ENCODE measurements around the gene SREBF2. TPM values are rescaled to one million over a fixed set of nuclear protein-coding genes. Genes with fewer than 3 reads are reported as not detected.
A peak's percentile ranks its signal among the peaks of the same experiment; 100 is the strongest.

SREBF2 gene
- total and polyA plus RNA-seq, 2 donors (not counting 3 experiments of a cell fraction or from before 2014, with no cell fraction given): 101 to 136 TPM

DNA sequence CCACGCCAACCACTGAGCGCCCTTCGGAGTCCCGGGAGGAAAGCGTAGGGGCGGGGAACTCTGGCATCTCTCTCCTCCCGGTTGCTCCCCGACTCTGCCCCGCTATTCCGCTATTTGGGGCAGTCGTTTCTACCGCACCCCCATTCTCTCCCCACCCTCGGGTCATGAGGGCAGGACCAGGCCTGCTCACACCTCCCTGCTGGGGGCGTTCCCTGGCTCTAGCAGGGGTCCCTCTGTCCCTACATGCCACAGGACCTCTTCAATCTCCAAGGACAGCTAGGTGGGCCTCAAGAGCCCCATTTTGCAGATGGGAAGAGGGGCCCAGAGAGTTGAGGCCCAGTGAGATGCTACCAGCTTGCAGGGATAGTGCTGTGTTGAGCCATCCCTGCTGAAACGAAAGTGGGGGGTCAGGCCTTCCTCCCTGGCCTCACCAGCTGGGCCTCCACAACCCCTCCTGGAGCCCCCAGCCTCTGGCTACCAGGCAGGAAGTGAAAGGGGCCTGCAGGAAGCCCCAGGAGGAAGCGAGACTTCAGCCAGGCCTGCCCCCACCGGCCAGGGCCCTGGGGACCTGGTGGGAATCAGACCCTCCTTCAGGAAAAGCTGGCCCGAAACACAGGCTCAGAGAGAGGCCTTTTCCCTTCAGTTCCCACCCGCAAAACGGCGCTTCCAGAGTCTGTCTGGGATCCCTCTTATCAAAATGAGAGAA lies 87.5 kb downstream of the SREBF2 start:
- Histone ChIP-seq H3K9me1 (replicated peaks; ENCODE audit: control insufficient read depth, extremely low read depth, insufficient read depth, low read length) (no peaks in the 10 kb centered on the region), H3K36me3 (ENCODE audit: control insufficient read depth in 2 of 2, extremely low read depth in 1 of 2, insufficient read depth in 2 of 2, low read length in 2 of 2) (no peaks in the 10 kb centered on the region), H3K27ac (ENCODE audit: insufficient read depth, low read depth, low read length) (no peak overlapping the region), H3K9ac (replicated peaks; ENCODE audit: extremely low read depth, insufficient read depth, low read length) (no peak overlapping the region), H2AFZ (ENCODE audit: low read depth, low read length) (peak overlapping the region; percentile 15), H3K79me2 (ENCODE audit: control insufficient read depth, insufficient read depth, low read length) (no peaks in the 10 kb centered on the region), H3K9me3 (replicated peaks; ENCODE audit: control insufficient read depth, insufficient read depth, low read length) (no peaks in the 10 kb centered on the region), H4K20me1 (replicated peaks; ENCODE audit: control insufficient read depth, extremely low read depth, insufficient read depth, low read length) (no peaks in the 10 kb centered on the region), H3K4me1 (ENCODE audit: control insufficient read depth, extremely low read depth, insufficient read depth, low read length) (peaks cover 11% of the 10 kb centered on the region), H3K4me2 (ENCODE audit: insufficient read depth, low read length) (no peak overlapping the region), H3K27me3 (ENCODE audit: control insufficient read depth in 2 of 2, insufficient read depth in 2 of 2, low read length in 2 of 2) (peaks cover 23 to 24% of the 10 kb centered on the region in 2 experiments), H3K4me3 (replicated peaks in 1 of 3; ENCODE audit: insufficient read depth in 1 of 3, low read depth in 1 of 3, low read length in 3 of 3) (no peak overlapping the region)
- BruUV-seq (replicated peaks): no TSS peak
- TF ChIP-seq, protein P1, sequence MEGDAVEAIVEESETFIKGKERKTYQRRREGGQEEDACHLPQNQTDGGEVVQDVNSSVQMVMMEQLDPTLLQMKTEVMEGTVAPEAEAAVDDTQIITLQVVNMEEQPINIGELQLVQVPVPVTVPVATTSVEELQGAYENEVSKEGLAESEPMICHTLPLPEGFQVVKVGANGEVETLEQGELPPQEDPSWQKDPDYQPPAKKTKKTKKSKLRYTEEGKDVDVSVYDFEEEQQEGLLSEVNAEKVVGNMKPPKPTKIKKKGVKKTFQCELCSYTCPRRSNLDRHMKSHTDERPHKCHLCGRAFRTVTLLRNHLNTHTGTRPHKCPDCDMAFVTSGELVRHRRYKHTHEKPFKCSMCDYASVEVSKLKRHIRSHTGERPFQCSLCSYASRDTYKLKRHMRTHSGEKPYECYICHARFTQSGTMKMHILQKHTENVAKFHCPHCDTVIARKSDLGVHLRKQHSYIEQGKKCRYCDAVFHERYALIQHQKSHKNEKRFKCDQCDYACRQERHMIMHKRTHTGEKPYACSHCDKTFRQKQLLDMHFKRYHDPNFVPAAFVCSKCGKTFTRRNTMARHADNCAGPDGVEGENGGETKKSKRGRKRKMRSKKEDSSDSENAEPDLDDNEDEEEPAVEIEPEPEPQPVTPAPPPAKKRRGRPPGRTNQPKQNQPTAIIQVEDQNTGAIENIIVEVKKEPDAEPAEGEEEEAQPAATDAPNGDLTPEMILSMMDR (IDR thresholded peaks at IDR 0.05; ENCODE audit: extremely low read depth in 1 of 2, insufficient read depth in 1 of 2, low read depth in 1 of 2, low read length in 2 of 2): no peak
- TF ChIP-seq GATA2 (IDR thresholded peaks at IDR 0.05; ENCODE audit: insufficient read depth, insufficient read length, low read depth, low read length) (no peak), JUN (IDR thresholded peaks at IDR 0.05; ENCODE audit: borderline replicate concordance, insufficient read depth, insufficient read length, low read depth) (no peak), POLR2A (IDR thresholded peaks at IDR 0.05; ENCODE audit: low read depth, low read length) (no peak), POLR2AphosphoS5 (IDR thresholded peaks at IDR 0.05; ENCODE audit: insufficient read depth, low read depth, low read length) (no peak), MYC (IDR thresholded peaks at IDR 0.05; ENCODE audit: low read depth, low read length) (no peak), FOS (IDR thresholded peaks at IDR 0.05; ENCODE audit: borderline replicate concordance, insufficient read depth, low read length) (no peak), EZH2 (IDR thresholded peaks at IDR 0.05; ENCODE audit: borderline replicate concordance, low read depth, low read length, severe bottlenecking) (no peak)
- TF ChIP-seq, protein P2, sequence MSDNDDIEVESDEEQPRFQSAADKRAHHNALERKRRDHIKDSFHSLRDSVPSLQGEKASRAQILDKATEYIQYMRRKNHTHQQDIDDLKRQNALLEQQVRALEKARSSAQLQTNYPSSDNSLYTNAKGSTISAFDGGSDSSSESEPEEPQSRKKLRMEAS (IDR thresholded peaks at IDR 0.05; ENCODE audit: insufficient read depth, insufficient read length): no peak
- DNase-seq (ENCODE audit: low read depth, low spot score): no peak
- ChIA-PET CTCF (interaction anchor here (1.6 to 2.1 kb wide), 2 partner anchors 20 to 24 kb away, joined by 4 to 8 read pairs; no protein-coding TSS in a partner anchor), POLR2A (no interaction called here)
- FAIRE-seq: no peak
- dilution Hi-C loops (cut with MboI; ENCODE audit: extremely low pct_ligation_motif_present, low sequenced_read_pairs) (no loop called here), intact Hi-C loops (cut with micrococcal nuclease) (no loop called here)

Data from endothelial cell of umbilical vein (primary cell).